Mesenchymal stem cell (in vitro differentiated cells and primary cell): Measurements from ENCODE around the gene RD3L.

Experiments
- DNase-seq: peaks from one replicate; pipeline ENCODE4 v3.0.0-alpha.2; 2013
- H2AFZ ChIP-seq: one replicate; pipeline ENCODE4 v1.6.1; 2013; ENCODE audit warnings: low read depth, mild to moderate bottlenecking, control low read depth, inconsistent platforms, low read length, moderate library complexity
- H2AK5ac ChIP-seq: 2 replicates; pipeline ENCODE4 v1.6.1; 2013; ENCODE audit warnings: low read length, moderate library complexity, mild to moderate bottlenecking, inconsistent platforms; ENCODE audit not compliant: severe bottlenecking
- H2BK120ac ChIP-seq: one replicate; pipeline ENCODE4 v1.6.1; 2013; ENCODE audit warnings: low read depth, mild to moderate bottlenecking, inconsistent platforms, low read length, moderate library complexity
- H2BK12ac ChIP-seq, 2 experiments: one replicate each; pipeline ENCODE4 v1.6.1; 2013; ENCODE audit warnings: inconsistent platforms in 2 of 2, low read length in 2 of 2, mild to moderate bottlenecking in 2 of 2, moderate library complexity in 2 of 2, control low read depth in 1 of 2
- H2BK15ac ChIP-seq: one replicate; pipeline ENCODE4 v1.6.1; 2013; ENCODE audit warnings: mild to moderate bottlenecking, low read depth, inconsistent platforms; ENCODE audit not compliant: poor library complexity, severe bottlenecking
- H2BK5ac ChIP-seq: 2 replicates; pipeline ENCODE4 v1.6.1; 2013; ENCODE audit warnings: low read depth, mild to moderate bottlenecking, low read length, control low read depth, inconsistent platforms; ENCODE audit not compliant: poor library complexity, severe bottlenecking
- H3K14ac ChIP-seq, 2 experiments: one replicate each; pipeline ENCODE4 v1.6.1; 2013; ENCODE audit warnings: inconsistent platforms in 2 of 2, low read length in 2 of 2, control low read depth in 1 of 2, mild to moderate bottlenecking in 1 of 2, moderate library complexity in 1 of 2
- H3K18ac ChIP-seq, 2 experiments: one replicate each; pipeline ENCODE4 v1.6.1; 2013; ENCODE audit warnings: inconsistent platforms in 2 of 2, low read length in 2 of 2, control low read depth in 1 of 2, low read depth in 1 of 2, mild to moderate bottlenecking in 1 of 2
- H3K23ac ChIP-seq, 2 experiments: one replicate each; pipeline ENCODE4 v1.6.1; 2013; ENCODE audit warnings: inconsistent platforms in 2 of 2, low read length in 2 of 2, mild to moderate bottlenecking in 2 of 2, moderate library complexity in 2 of 2, control low read depth in 1 of 2
- H3K27ac ChIP-seq: 2 replicates; pipeline ENCODE4 v1.5.1; 2013; ENCODE audit warnings: mild to moderate bottlenecking, moderate library complexity, low read length, control low read depth, inconsistent platforms; ENCODE audit not compliant: poor library complexity, severe bottlenecking
- H3K27me3 ChIP-seq, 2 experiments: 2 replicates each; pipeline versions ENCODE4 v1.6.1 to v1.7.0; 2013; ENCODE audit warnings: low read length in 2 of 2, mild to moderate bottlenecking in 2 of 2, moderate library complexity in 2 of 2, control low read depth in 1 of 2, inconsistent platforms in 1 of 2; ENCODE audit not compliant: control insufficient read depth in 1 of 2, insufficient read depth in 1 of 2
- H3K36me3 ChIP-seq, 2 experiments: 2 replicates each; pipeline versions ENCODE4 v1.6.1 to v1.7.0; 2013; ENCODE audit warnings: low read length in 2 of 2, control low read depth in 1 of 2, inconsistent platforms in 1 of 2, low read depth in 1 of 2, mild to moderate bottlenecking in 1 of 2; ENCODE audit not compliant: insufficient read depth in 2 of 2, control insufficient read depth in 1 of 2
- H3K4ac ChIP-seq, 2 experiments: one replicate each; pipeline ENCODE4 v1.6.1; 2013; ENCODE audit warnings: inconsistent platforms in 2 of 2, low read length in 2 of 2, mild to moderate bottlenecking in 2 of 2, moderate library complexity in 2 of 2, control low read depth in 1 of 2, low read depth in 1 of 2
- H3K4me1 ChIP-seq: 2 replicates; pipeline ENCODE4 v1.6.1; 2013; ENCODE audit warnings: low read depth, low read length, control low read depth; ENCODE audit not compliant: control insufficient read depth, insufficient read depth
- H3K4me2 ChIP-seq: 2 replicates; pipeline ENCODE4 v1.6.1; 2013; ENCODE audit warnings: low read length, mild to moderate bottlenecking, inconsistent platforms; ENCODE audit not compliant: poor library complexity, severe bottlenecking
- H3K4me3 ChIP-seq, 2 experiments: 2 replicates each; pipeline versions ENCODE4 v1.5.1 to v1.7.0; 2013; ENCODE audit warnings: low read length in 2 of 2, mild to moderate bottlenecking in 2 of 2, control low read depth in 1 of 2, low read depth in 1 of 2; ENCODE audit not compliant: insufficient read depth in 1 of 2
- H3K79me1 ChIP-seq: replicated peaks from 2 replicates; pipeline ENCODE4 v1.6.1; 2013; ENCODE audit warnings: mild to moderate bottlenecking, control low read depth, low read length, inconsistent platforms; ENCODE audit not compliant: poor library complexity, severe bottlenecking
- H3K9ac ChIP-seq: 2 replicates; pipeline ENCODE4 v1.7.0; 2013; ENCODE audit warnings: mild to moderate bottlenecking, low read length, moderate library complexity
- H3K9me3 ChIP-seq: 2 replicates; pipeline ENCODE4 v1.7.0; 2013; ENCODE audit warnings: mild to moderate bottlenecking, low read length; ENCODE audit not compliant: control insufficient read depth
- H4K8ac ChIP-seq: one replicate; pipeline ENCODE4 v1.6.1; 2013; ENCODE audit warnings: inconsistent platforms, mild to moderate bottlenecking, low read length, moderate library complexity
- H4K91ac ChIP-seq: one replicate; pipeline ENCODE4 v1.6.1; 2013; ENCODE audit warnings: mild to moderate bottlenecking, low read length, inconsistent platforms
- WGBS: methylation state at CpG from one replicate; pipeline ENCODE4 v1.1.7; 2013; ENCODE audit warnings: mixed read lengths; 5-methylcytosine and 5-hydroxymethylcytosine counted together

Gene RD3L

GRCh38 chr14:103966631-103967030 lies 24.3 kb upstream of the RD3L start:
- Histone ChIP-seq H2AFZ (no peak overlapping the region), H2BK12ac (no peak overlapping the region), H2BK5ac (no peak overlapping the region), H2BK15ac (no peak overlapping the region), H3K9ac (no peak overlapping the region), H3K9me3 (no peaks in the 10 kb centered on the region), H2AK5ac (no peak overlapping the region), H3K27ac (no peak overlapping the region), H4K8ac (no peak overlapping the region), H3K79me1 (no peaks in the 10 kb centered on the region), H3K27me3 (peaks cover 5 to 20% of the 10 kb centered on the region in 2 experiments), H3K18ac (no peak overlapping the region), H3K4me3 (no peak overlapping the region), H3K4me2 (no peak overlapping the region), H3K4me1 (no peaks in the 10 kb centered on the region), H2BK120ac (no peak overlapping the region), H3K36me3 (no peaks in the 10 kb centered on the region), H3K14ac (no peak overlapping the region), H3K4ac (no peak overlapping the region), H4K91ac (no peak overlapping the region), H3K23ac (no peak overlapping the region)
- no peak for DNase-seq

- no peaks in the 10 kb centered on the region for H3K79me1 ChIP-seq
- H2AFZ ChIP-seq = no peak overlapping the region
- H3K4ac ChIP-seq = no peak overlapping the region
- no peaks in the 10 kb centered on the region for H3K4me1 ChIP-seq
- no peak overlapping the region for H3K18ac ChIP-seq
- H3K14ac ChIP-seq = no peak overlapping the region
- H3K23ac ChIP-seq = no peak overlapping the region
- H3K36me3 ChIP-seq = no peaks in the 10 kb centered on the region
- no peak for DNase-seq
- H3K4me3 ChIP-seq = no peak overlapping the region
- H4K91ac ChIP-seq = no peak overlapping the region
- H2BK5ac ChIP-seq = no peak overlapping the region
- 78% methylated on average over 5 of the region's 5 CpGs for WGBS
- H2BK120ac ChIP-seq = no peak overlapping the region
- H3K27ac ChIP-seq = no peak overlapping the region
- no peak overlapping the region for H4K8ac ChIP-seq
- H2AK5ac ChIP-seq = no peak overlapping the region
- no peak overlapping the region for H3K4me2 ChIP-seq
- peaks cover 10 to 13% of the 10 kb centered on the region in 2 experiments for H3K27me3 ChIP-seq
- no peak overlapping the region for H2BK15ac ChIP-seq
- H2BK12ac ChIP-seq = no peak overlapping the region
- H3K9ac ChIP-seq = no peak overlapping the region
- no peaks in the 10 kb centered on the region for H3K9me3 ChIP-seq
These were observed 19.7 kb upstream of the RD3L start for GRCh38 chr14:103961928-103962578.

- no peak overlapping the region for H4K91ac ChIP-seq
- H2BK15ac ChIP-seq = no peak overlapping the region
- H2BK120ac ChIP-seq = no peak overlapping the region
- H3K4me1 ChIP-seq = no peaks in the 10 kb centered on the region
- no peak overlapping the region for H2BK12ac ChIP-seq
- H3K36me3 ChIP-seq = no peaks in the 10 kb centered on the region
- no peaks in the 10 kb centered on the region for H3K79me1 ChIP-seq
- H3K4ac ChIP-seq = no peak overlapping the region
- H3K23ac ChIP-seq = no peak overlapping the region
- no peak overlapping the region for H3K9ac ChIP-seq
- WGBS = 66% methylated on average over 11 of the region's 11 CpGs
- H2AFZ ChIP-seq = no peak overlapping the region
- peaks cover 6 to 10% of the 10 kb centered on the region in 2 experiments for H3K27me3 ChIP-seq
- no peak for DNase-seq
- H3K9me3 ChIP-seq = no peaks in the 10 kb centered on the region
- H2BK5ac ChIP-seq = no peak overlapping the region
- H3K27ac ChIP-seq = no peak overlapping the region
- no peak overlapping the region for H3K18ac ChIP-seq
- no peak overlapping the region for H2AK5ac ChIP-seq
- no peak overlapping the region for H3K4me3 ChIP-seq
- no peak overlapping the region for H4K8ac ChIP-seq
- H3K4me2 ChIP-seq = no peak overlapping the region
- H3K14ac ChIP-seq = no peak overlapping the region
These were observed 18.2 kb upstream of the RD3L start for GRCh38 chr14:103960457-103961055.

GRCh38 chr14:103949131-103949790 lies 6.9 kb upstream of the RD3L start:
- H3K14ac ChIP-seq = no peak overlapping the region
- H3K9me3 ChIP-seq = peaks cover 12% of the 10 kb centered on the region
- no peak overlapping the region for H3K9ac ChIP-seq
- H3K27ac ChIP-seq = no peak overlapping the region
- no peaks in the 10 kb centered on the region for H3K36me3 ChIP-seq
- no peaks in the 10 kb centered on the region for H3K4me1 ChIP-seq
- peaks cover 0 to 14% of the 10 kb centered on the region in 2 experiments for H3K27me3 ChIP-seq
- no peak overlapping the region for H2BK120ac ChIP-seq
- no peak overlapping the region for H3K4ac ChIP-seq
- H2BK5ac ChIP-seq = no peak overlapping the region
- 86% methylated on average over 5 of the region's 5 CpGs for WGBS
- no peak overlapping the region for H2BK12ac ChIP-seq
- no peaks in the 10 kb centered on the region for H3K79me1 ChIP-seq
- H2AFZ ChIP-seq = no peak overlapping the region
- H2BK15ac ChIP-seq = no peak overlapping the region
- H2AK5ac ChIP-seq = no peak overlapping the region
- H3K18ac ChIP-seq = no peak overlapping the region
- no peak overlapping the region for H3K4me2 ChIP-seq
- no peak for DNase-seq
- H3K4me3 ChIP-seq = no peak overlapping the region
- no peak overlapping the region for H4K91ac ChIP-seq
- no peak overlapping the region for H4K8ac ChIP-seq
- no peak overlapping the region for H3K23ac ChIP-seq
